Suppressor macrophage treated with lipopolysaccharide for 1 hour (primary cell): Measurements from ENCODE around the gene FUNDC2.
A peak's percentile ranks its signal among the peaks of the same experiment; 100 is the strongest.

ENCODE experiments used
- DNase-seq, 3 donors: peaks; one replicate each; pipeline ENCODE4 v3.0.0-alpha.2; 2020 to 2022

FUNDC2 gene

DNA sequence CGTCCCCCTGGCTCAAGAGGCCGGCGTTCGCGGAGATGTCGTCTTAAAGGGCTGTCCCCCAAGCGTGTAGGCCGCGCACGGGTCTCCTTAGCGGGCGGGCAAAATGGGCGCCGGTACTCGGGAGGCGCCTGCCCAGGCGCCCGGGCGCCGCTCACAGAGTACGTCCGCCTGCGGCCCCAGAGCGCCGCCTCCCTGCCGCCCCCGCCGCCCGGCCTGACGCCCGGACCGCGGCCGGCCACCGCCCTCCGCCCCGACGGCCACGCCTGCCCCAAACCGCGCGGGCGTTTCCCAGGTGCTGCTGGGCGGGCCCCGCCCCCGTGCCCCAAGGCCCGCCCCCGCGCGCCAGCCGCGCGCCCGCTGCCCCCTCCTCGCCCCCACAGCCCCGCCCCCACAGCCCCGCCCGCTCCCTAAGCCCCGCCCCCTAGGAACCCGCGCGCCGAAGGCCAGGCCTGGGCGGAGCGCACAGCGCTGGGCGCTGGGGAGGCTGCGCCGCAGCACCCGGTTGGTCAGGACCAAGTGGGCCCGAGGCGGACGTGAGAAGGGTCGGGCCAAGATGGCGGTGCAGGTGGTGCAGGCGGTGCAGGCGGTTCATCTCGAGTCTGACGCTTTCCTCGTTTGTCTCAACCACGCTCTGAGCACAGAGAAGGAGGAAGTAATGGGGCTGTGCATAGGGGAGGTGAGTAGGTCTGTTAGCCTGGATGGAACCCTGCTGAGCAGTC, 44.5 kb downstream of the FUNDC2 start, which contains the start of the genes BRCC3, CMC4 and MTCP1:
Gene BRCC3 (plus strand): TSS at position 534 of the 719 bp plus-strand sequence. CDS start 20 bp downstream, at position 554.
Gene CMC4 (minus strand): TSS at position 162 of the 719 bp plus-strand sequence. CDS start 7,113 bp downstream, outside the sequence.
Gene MTCP1 (minus strand): TSS at position 162 of the 719 bp plus-strand sequence. CDS start 5,126 bp downstream, outside the sequence.
- peak; percentile 83 to 92 (median 87) for DNase-seq

DNA sequence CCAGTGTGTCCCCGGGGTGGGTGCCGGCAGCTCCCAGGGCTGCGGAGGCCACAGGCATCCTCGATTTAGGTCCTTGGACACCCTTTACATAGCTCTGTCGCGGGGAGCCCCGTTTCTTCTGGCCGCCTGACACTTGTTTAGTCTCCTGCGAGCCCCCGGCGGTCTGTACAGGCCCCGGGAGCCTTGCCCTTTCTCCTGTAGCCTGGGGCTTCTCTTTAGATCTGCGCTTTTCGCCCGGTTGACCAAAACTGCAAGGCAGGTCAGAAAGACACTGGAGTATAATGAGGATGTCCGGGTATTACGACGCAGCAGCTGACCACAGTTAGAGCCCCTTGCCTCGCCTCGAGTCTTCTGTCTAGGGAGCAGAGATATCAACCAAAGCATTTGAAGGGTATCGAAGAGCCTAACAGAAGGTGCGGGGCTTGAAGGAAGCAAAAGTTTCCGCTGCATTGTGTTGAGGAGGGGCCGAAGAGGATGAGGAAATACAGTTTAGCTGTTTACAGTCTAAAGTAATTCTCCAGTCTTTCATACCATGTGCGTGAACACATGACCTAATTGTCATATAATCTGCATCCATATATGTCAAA, 45.1 kb downstream of the FUNDC2 start:
- peak; percentile 23 to 35 (median 29) for DNase-seq

GRCh38 chrX:155086202-155086840, 59.7 kb downstream of the FUNDC2 start:
- DNase-seq = peak; percentile 35 to 59 (median 47)

- no peak for DNase-seq
These were observed 60.5 kb downstream of the FUNDC2 start for GRCh38 chrX:155086961-155087735.

DNA sequence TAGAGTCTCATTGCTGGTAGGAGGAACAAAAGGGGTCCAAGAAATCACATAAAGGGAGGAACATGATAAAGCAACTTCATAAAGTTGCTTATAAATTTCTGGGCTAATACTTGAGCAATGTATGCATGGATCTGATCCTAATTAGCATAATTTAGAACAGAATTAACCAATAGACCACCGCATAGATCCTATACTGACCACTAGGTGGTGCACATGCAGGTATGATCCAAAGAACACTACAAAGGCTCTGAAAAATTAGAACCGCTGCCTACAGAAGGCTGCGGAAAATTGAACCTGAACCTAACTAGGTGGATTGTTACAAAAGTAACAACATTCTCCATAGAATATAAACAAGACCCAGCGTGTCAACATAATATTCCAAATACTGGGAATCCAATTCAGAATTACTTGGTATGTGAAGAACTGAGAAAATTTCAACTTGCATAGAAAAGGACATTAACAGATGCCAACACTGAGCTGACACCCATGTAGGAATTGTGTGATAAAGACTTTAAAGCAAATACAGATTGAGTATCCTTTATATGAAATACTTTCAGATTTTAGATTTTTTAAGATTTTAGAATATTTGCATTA, 67.9 kb downstream of the FUNDC2 start:
- peak; percentile 31 to 37 (median 33) for DNase-seq

DNA sequence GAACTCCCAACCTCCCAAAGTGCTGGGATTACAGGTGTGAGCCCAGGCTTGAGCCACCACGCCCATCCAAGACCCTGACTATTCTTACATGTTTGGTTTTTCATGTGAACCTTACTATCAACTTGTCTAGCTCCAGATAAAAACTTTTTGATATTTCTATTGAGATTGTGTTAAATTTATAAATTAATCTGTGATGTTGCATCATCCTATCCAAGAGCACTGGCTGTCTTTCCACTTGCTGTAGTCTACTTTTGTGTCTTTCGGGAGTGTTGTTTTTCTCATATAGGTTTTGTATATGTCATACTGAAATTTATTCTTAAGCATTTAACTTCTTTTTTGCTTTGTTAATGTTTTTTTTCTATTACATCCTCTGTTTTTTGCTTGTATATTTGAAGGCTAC, 79.3 kb downstream of the FUNDC2 start:
- DNase-seq = no peak

DNA sequence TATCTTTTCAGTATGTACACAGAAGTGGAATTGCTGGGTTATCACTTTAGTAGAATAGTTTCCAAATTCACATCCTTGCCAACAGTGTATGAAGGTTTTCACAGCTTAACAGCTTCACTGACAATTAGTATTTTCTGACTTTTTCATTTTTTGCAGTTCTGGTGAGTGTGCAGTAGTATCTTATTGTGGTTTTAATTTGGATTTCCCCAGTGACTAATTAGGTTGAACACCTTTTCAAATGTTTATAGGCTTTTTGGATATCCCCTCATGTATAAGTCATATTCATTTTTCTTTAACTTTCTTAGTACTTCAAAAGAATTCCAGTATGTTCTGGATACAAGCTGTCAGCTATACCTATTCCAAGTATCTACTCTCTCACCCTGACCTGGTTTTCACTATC, 81.8 kb downstream of the FUNDC2 start:
- no peak for DNase-seq
